ENCODE results near the gene MCM7. TPM values are rescaled to one million over a fixed set of nuclear protein-coding genes. Genes with fewer than 3 reads are reported as not detected.

Gene MCM7
- polyA plus RNA-seq, 1 experiment: 39.5 TPM

GRCh38 chr7:100065452-100066186 is 35.6 kb downstream of the MCM7 start:
- DNase-seq (ENCODE audit: low read depth, low spot score): peak; percentile 72
- ChIA-PET POLR2A (no interaction called here), CTCF (interaction anchor here (1.0 kb wide), 1 partner anchor 13 kb away, joined by 3 read pairs; no protein-coding TSS in a partner anchor)
- Histone ChIP-seq H3K27ac (ENCODE audit: low read depth, low read length) (no peak overlapping the region), H3K9me3 (ENCODE audit: control insufficient read depth, insufficient read depth, low read length) (peaks cover 33% of the 10 kb centered on the region), H3K4me3 (ENCODE audit: low read depth, low read length) (no peak overlapping the region), H3K27me3 (ENCODE audit: control insufficient read depth, insufficient read depth, low read length) (no peaks in the 10 kb centered on the region)
- TF ChIP-seq CTCF (IDR thresholded peaks at IDR 0.05; ENCODE audit: low read depth, low read length): no peak

DNA sequence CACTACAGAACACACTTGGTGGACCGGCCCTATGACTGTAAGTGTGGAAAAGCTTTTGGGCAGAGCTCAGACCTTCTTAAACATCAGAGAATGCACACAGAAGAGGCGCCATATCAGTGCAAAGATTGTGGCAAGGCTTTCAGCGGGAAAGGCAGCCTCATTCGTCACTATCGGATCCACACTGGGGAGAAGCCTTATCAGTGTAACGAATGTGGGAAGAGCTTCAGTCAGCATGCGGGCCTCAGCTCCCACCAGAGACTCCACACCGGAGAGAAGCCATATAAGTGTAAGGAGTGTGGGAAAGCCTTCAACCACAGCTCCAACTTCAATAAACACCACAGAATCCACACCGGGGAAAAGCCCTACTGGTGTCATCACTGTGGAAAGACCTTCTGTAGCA is 37.0 kb downstream of the MCM7 start:
- H3K27ac ChIP-seq (ENCODE audit: low read depth, low read length): no peak overlapping the region
- no peaks in the 10 kb centered on the region for H3K27me3 ChIP-seq (ENCODE audit: control insufficient read depth, insufficient read depth, low read length)
- DNase-seq (ENCODE audit: low read depth, low spot score): no peak
- peaks cover 19% of the 10 kb centered on the region for H3K9me3 ChIP-seq (ENCODE audit: control insufficient read depth, insufficient read depth, low read length)
- ChIA-PET POLR2A (interaction anchor here (0.5 to 0.9 kb wide), 2 partner anchors 18 to 429 kb away, joined by 3 read pairs; no protein-coding TSS in a partner anchor), CTCF (interaction anchor here (1.9 to 2.5 kb wide), 2 partner anchors 11 to 18 kb away, joined by 8 to 13 read pairs; no protein-coding TSS in a partner anchor)
- no peak overlapping the region for H3K4me3 ChIP-seq (ENCODE audit: low read depth, low read length)
- no peak for TF ChIP-seq CTCF (IDR thresholded peaks at IDR 0.05; ENCODE audit: low read depth, low read length)

- no peak for DNase-seq (ENCODE audit: low read depth, low spot score)
- TF ChIP-seq CTCF (IDR thresholded peaks at IDR 0.05; ENCODE audit: low read depth, low read length): no peak
- CTCF ChIA-PET: interaction anchor here (0.6 to 2.5 kb wide), 4 partner anchors 10 to 558 kb away, joined by 4 to 13 read pairs (median 8); no protein-coding TSS in a partner anchor
- POLR2A ChIA-PET: interaction anchor here (0.9 kb wide), 1 partner anchor 19 kb away, joined by 3 read pairs; no protein-coding TSS in a partner anchor
- Histone ChIP-seq H3K27me3 (ENCODE audit: control insufficient read depth, insufficient read depth, low read length) (no peaks in the 10 kb centered on the region), H3K27ac (ENCODE audit: low read depth, low read length) (no peak overlapping the region), H3K9me3 (ENCODE audit: control insufficient read depth, insufficient read depth, low read length) (peaks cover 12% of the 10 kb centered on the region), H3K4me3 (ENCODE audit: low read depth, low read length) (no peak overlapping the region)
Observed at GRCh38 chr7:100063376-100063775, 37.8 kb downstream of the MCM7 start.

GRCh38 chr7:100061518-100062193 is 39.5 kb downstream of the MCM7 start:
- Histone ChIP-seq H3K27ac (ENCODE audit: low read depth, low read length) (no peak overlapping the region), H3K9me3 (ENCODE audit: control insufficient read depth, insufficient read depth, low read length) (peaks cover 8% of the 10 kb centered on the region; the same call in 1 of the 2 replicates), H3K27me3 (ENCODE audit: control insufficient read depth, insufficient read depth, low read length) (no peaks in the 10 kb centered on the region), H3K4me3 (ENCODE audit: low read depth, low read length) (no peak overlapping the region)
- no peak for DNase-seq (ENCODE audit: low read depth, low spot score)
- ChIA-PET CTCF (interaction anchor here (0.6 to 2.5 kb wide), 3 partner anchors 21 to 74 kb away, joined by 3 to 13 read pairs (median 6); no protein-coding TSS in a partner anchor), POLR2A (no interaction called here)
- no peak for TF ChIP-seq CTCF (IDR thresholded peaks at IDR 0.05; ENCODE audit: low read depth, low read length)
